ENCODE results near the gene MKS1.

The MKS1 gene

GRCh38 chr17:58196610-58197009, 22.4 kb downstream of the MKS1 start:
- no peak for DNase-seq

- DNase-seq: peak; percentile 28
Observed at GRCh38 chr17:58195518-58196123, 23.4 kb downstream of the MKS1 start.

DNA sequence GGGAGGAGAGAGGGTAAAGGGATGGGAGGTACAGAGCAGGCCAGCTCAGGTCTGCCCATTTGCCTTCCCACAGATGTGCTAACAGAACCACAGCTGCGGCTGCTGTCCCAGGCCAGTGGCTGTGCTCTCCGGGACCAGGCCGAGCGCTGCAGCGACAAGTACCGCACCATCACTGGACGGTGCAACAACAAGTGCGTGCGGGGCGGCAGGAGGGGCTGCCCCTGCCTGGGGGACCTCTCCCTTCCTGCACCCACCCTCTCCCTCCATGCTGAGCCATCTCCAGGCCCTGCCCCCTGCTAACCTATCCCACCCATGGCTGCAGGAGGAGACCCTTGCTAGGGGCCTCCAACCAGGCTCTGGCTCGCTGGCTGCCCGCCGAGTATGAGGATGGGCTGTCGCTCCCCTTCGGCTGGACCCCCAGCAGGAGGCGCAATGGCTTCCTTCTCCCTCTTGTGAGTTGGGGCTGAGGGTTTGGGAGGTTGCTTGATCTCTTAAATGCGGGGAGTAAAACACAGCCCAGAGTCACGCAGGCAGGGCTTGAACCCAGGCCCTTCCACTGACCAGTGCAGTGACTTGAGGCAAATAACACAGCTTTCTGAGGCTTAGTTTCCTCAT, 25.3 kb downstream of the MKS1 start:
- DNase-seq: no peak

- no peak for DNase-seq
Observed at GRCh38 chr17:58192612-58193011, 26.4 kb downstream of the MKS1 start, which contains the start of gene EPX. TSS of gene EPX (plus strand) at chr17:58192726. CDS start at chr17:58192847, 121 bp downstream.

GRCh38 chr17:58191241-58191896, 27.7 kb downstream of the MKS1 start:
- peak; percentile 12 for DNase-seq

- DNase-seq: peak; percentile 64
Observed at GRCh38 chr17:58189436-58190146, 29.5 kb downstream of the MKS1 start.

- DNase-seq: no peak
Observed at GRCh38 chr17:58187675-58188074, 31.4 kb downstream of the MKS1 start.

- DNase-seq: no peak
Observed at GRCh38 chr17:58187063-58187462, 32.0 kb downstream of the MKS1 start.

DNA sequence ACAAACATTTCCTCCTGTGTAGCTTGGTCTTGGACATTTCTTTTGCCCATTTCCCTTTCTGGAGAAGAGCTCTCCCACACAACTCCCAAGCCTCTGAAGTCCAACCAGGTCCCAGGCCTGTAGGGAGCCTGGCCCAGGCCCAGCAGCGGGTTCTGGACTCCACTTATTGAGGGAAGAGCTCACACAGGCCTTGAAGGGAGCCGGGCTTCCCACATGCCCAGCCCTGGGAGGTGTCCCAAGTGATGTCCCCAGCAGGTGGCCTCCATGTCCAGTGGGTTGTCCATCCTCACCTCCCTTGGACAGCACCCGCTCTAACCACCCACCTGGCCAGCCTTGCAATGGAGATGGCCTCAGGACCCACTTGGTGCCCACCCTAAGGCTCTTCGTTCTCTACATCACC, 32.5 kb downstream of the MKS1 start:
- no peak for DNase-seq

- peak; percentile 88 for DNase-seq
Observed at GRCh38 chr17:58184986-58185761, 33.9 kb downstream of the MKS1 start.

DNA sequence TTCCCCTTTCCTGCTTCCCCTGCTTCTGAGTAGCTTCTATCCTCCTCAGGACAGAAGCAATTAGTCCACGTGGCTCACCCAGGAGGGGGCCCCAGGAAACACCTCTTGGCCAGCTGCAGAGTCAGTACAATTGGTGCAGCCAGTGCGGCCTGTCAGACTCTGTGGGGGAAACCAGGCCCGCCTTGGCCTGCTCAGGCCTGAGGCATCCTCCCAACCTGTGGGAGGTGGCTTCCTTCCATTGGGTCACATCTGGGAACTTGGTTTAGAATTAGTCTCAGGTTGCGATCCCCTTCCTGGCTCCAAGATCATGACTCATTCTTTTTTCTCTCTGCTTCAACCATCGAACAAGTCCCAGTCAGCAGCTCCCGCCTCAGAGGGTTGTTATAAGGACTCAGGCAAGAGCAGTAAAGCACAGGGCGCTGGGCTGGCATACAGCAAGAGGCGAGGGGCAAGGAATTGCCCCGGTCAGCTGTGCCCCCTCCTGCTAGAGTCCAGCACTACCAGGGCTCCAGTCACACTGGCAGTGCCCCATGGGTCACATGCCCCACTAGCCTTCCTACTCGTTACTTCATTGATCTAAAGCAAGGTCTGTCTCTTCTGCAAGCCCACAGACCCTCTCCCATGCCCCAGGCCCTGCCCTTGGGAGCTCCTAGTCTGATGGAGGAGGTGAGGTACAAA, 34.6 kb downstream of the MKS1 start:
- peak; percentile 49 for DNase-seq

DNA sequence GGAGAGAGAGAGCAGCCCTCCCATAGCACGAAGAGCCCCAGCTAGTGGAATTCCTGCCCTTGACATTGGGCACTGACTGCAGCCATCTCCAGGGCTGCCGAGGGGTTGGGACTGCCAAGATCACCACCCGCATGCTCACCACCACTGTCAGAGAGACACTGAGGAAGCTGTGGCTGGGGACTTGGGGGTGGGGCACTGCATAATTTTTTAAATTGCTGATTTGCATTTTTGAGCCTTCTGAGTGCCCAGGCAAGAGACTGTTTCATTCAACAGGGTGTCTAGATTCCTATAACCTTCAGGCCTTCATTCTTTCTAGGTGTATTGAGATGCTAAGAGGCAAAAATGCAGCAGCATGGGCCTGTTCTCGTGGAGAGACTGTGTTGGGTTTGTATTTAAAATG, 35.5 kb downstream of the MKS1 start:
- DNase-seq: no peak

GRCh38 chr17:58181796-58182195, 37.3 kb downstream of the MKS1 start:
- no peak for DNase-seq

- peak; percentile 27 for DNase-seq
Observed at GRCh38 chr17:58176200-58176599, 42.9 kb downstream of the MKS1 start.

DNA sequence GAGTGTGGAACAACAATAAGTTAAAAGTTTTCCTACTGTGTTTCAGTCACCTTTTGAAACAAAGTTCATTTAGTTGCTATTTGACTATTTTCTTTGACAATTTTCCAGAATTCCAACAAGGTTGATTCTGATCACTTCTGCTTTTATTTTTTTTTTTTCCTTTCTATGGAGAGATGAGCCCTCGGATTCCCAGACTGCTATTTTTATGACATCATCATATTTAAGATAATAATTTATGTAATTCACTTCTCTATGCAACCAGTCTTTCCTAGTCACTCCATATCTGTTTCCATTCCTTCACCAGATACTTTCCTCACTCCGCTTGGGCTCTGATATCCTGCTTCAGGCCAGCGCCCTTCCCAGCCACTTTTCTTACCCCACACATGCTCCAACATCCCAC, 44.2 kb downstream of the MKS1 start:
- no peak for DNase-seq

- peak; percentile 54 for DNase-seq
Observed at GRCh38 chr17:58172369-58173071, 46.5 kb downstream of the MKS1 start.

- no peak for DNase-seq
Observed at GRCh38 chr17:58170622-58171021, 48.4 kb downstream of the MKS1 start.

- no peak for DNase-seq
Observed at GRCh38 chr17:58166682-58167081, 52.4 kb downstream of the MKS1 start, which contains the start of gene OR4D2. TSS of gene OR4D2 (plus strand) at chr17:58166982. CDS start at chr17:58169656, 2,674 bp downstream.

DNA sequence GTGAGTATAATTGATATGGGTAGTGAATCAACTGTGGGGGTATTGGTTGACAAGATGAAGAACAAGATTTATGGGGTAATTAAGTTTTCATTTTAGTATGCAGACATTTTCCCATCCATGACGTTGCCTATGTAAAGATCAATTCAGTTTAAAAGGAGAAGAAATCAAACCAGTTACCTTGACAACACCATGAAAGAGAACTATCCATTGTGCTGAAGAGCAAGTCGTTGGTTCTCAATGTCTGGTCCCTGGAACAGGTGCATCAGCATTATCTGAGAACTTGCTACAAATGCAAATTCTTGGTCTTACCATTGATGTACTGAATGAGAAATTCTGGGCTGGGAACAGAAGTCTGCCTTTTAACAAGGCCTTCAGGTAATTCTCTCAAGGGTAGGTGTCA, 53.1 kb downstream of the MKS1 start:
- DNase-seq: peak; percentile 4

- DNase-seq: no peak
Observed at GRCh38 chr17:58161566-58161965, 57.5 kb downstream of the MKS1 start.

- no peak for DNase-seq
Observed at GRCh38 chr17:58158181-58158580, 60.9 kb downstream of the MKS1 start.

All from OCI-M1 (cell line).